Caco-2 (cell line): ENCODE measurements around the gene SPATS2L. TPM values are rescaled to one million over a fixed set of nuclear protein-coding genes. Genes with fewer than 3 reads are reported as not detected.

Source experiments
- BruUV-seq: library from RNA; stranded (reverse); fragments of 400-500 nt; replicated peaks from 2 replicates; lab custom pipeline; 2021; lab: Mats Ljungman, UMichigan
- CTCF ChIA-PET: fragments of 300-600 bp; sonication (Branson Sonifier 250); formaldehyde crosslinking; loops from one replicate; lab custom pipeline; 2022; ENCODE audit warnings: antibody characterized with exemption; lab: Charles Lee
- POLR2A ChIA-PET: fragments of 300-600 bp; sonication (Branson Sonifier 250); formaldehyde crosslinking; loops from one replicate; lab custom pipeline; 2022; ENCODE audit warnings: antibody characterized with exemption; lab: Charles Lee
- DNase-seq, 2 experiments: peaks; one replicate each; pipeline versions ENCODE4 v3.0.0 to v3.0.0-alpha.2; 2020 to 2022
- H3K27me3 ChIP-seq: replicated peaks from 2 replicates; pipeline ENCODE4 v1.6.0; 2011; ENCODE audit warnings: low read length; ENCODE audit not compliant: control insufficient read depth, insufficient read depth
- H3K36me3 ChIP-seq: 2 replicates; pipeline ENCODE4 v1.5.1; 2011; ENCODE audit warnings: low read length; ENCODE audit not compliant: control insufficient read depth, insufficient read depth
- H3K4me1 ChIP-seq: fragments of 250-450 bp; sonication (Bioruptor Pico); 2 replicates; pipeline ENCODE4 v1.5.1; 2020; ENCODE audit warnings: mild to moderate bottlenecking
- H3K4me3 ChIP-seq: 2 replicates; pipeline ENCODE4 v1.5.1; 2011; ENCODE audit warnings: low read depth, mild to moderate bottlenecking, control low read depth, low read length
- H3K9me3 ChIP-seq: fragments of 250-450 bp; sonication (Bioruptor Pico); 2 replicates; pipeline ENCODE4 v1.5.1; 2020; ENCODE audit warnings: mild to moderate bottlenecking, moderate library complexity
- H3K27ac Mint-ChIP-seq: one replicate; pipeline ENCODE4 v1.8.0; 2022; ENCODE audit warnings: mixed read lengths; ENCODE audit not compliant: unreplicated experiment
- H3K27me3 Mint-ChIP-seq: one replicate; pipeline ENCODE4 v1.8.0; 2022; ENCODE audit warnings: mixed read lengths; ENCODE audit not compliant: insufficient read depth, unreplicated experiment
- H3K36me3 Mint-ChIP-seq: one replicate; pipeline ENCODE4 v1.8.0; 2022; ENCODE audit warnings: mild to moderate bottlenecking, mixed read lengths; ENCODE audit not compliant: insufficient read depth, unreplicated experiment
- H3K4me1 Mint-ChIP-seq: one replicate; pipeline ENCODE4 v1.8.0; 2022; ENCODE audit warnings: low read depth, mixed read lengths; ENCODE audit not compliant: unreplicated experiment
- H3K4me3 Mint-ChIP-seq: one replicate; pipeline ENCODE4 v1.8.0; 2022; ENCODE audit warnings: mild to moderate bottlenecking, moderate library complexity, mixed read lengths; ENCODE audit not compliant: unreplicated experiment
- H3K9me3 Mint-ChIP-seq: one replicate; pipeline ENCODE4 v1.8.0; 2022; ENCODE audit warnings: mixed read lengths; ENCODE audit not compliant: unreplicated experiment
- CTCF ChIP-seq, 2 experiments: fragments of 200-600 bp in 1 of 2; IDR thresholded peaks; 1 replicate in 1 of 2; 2 replicates in 1 of 2; pipeline versions ENCODE4 v1.5.1 to v1.8.0; 2011 to 2022; ENCODE audit warnings: antibody characterized with exemption in 1 of 2, control low read depth in 1 of 2, inconsistent platforms in 1 of 2, low read depth in 1 of 2, low read length in 1 of 2, mild to moderate bottlenecking in 1 of 2, moderate library complexity in 1 of 2; ENCODE audit not compliant: insufficient read depth in 1 of 2, severe bottlenecking in 1 of 2, unreplicated experiment in 1 of 2
- intact Hi-C: fragments of 100-400 bp; cut with micrococcal nuclease; formaldehyde crosslinking; loops from one replicate; pipeline ENCODE4 v1.10.0; 2022; ENCODE audit not compliant: unreplicated experiment
- total RNA-seq: library from RNA; stranded (reverse); gene quantifications from 2 replicates; pipeline ENCODE4 v1.2.3, GENCODE V29; 2022

Gene SPATS2L
- total RNA-seq, 1 experiment from 2014 or later = 196 TPM

- Mint-ChIP-seq H3K27me3 (no peaks in the 10 kb centered on the region), H3K4me3 (peak overlapping the region; percentile 31), H3K36me3 (peaks cover 83% of the 10 kb centered on the region), H3K4me1 (peaks cover 31% of the 10 kb centered on the region), H3K27ac (peak overlapping the region; percentile 11), H3K9me3 (no peaks in the 10 kb centered on the region)
- Histone ChIP-seq H3K4me1 (peaks cover 32% of the 10 kb centered on the region), H3K4me3 (no peak overlapping the region), H3K36me3 (no peaks in the 10 kb centered on the region; the same call in none of the 2 replicates), H3K9me3 (no peaks in the 10 kb centered on the region), H3K27me3 (no peaks in the 10 kb centered on the region)
- DNase-seq = peak; percentile 60
- no TSS peak for BruUV-seq
- intact Hi-C loops = loop anchor here (2.0 to 5.0 kb wide), 5 partner anchors 98 to 499 kb away; no protein-coding TSS in a partner anchor
- no peak for TF ChIP-seq CTCF (IDR thresholded peaks at IDR 0.05; ENCODE audit: insufficient read depth in 1 of 2, low read depth in 1 of 2, low read length in 1 of 2, severe bottlenecking in 1 of 2, unreplicated experiment in 1 of 2)
- CTCF ChIA-PET = interaction anchor here (0.7 kb wide), 1 partner anchor 550 kb away, joined by 3 read pairs; no protein-coding TSS in a partner anchor
- POLR2A ChIA-PET = no interaction called here
These were observed 173.3 kb downstream of the SPATS2L start for GRCh38 chr2:200479692-200480265.

- no peak overlapping the region for H3K27ac Mint-ChIP-seq
- BruUV-seq = no TSS peak
These were observed 175.7 kb downstream of the SPATS2L start for GRCh38 chr2:200482194-200482593.

More at GRCh38 chr2:200482194-200482593, 175.7 kb downstream of the SPATS2L start:
- Mint-ChIP-seq H3K36me3 (peaks cover 69% of the 10 kb centered on the region), H3K27me3 (no peaks in the 10 kb centered on the region), H3K4me1 (peaks cover 31% of the 10 kb centered on the region), H3K9me3 (no peaks in the 10 kb centered on the region), H3K4me3 (no peak overlapping the region)
- Histone ChIP-seq H3K9me3 (no peaks in the 10 kb centered on the region), H3K36me3 (no peaks in the 10 kb centered on the region; the same call in none of the 2 replicates), H3K27me3 (no peaks in the 10 kb centered on the region), H3K4me3 (no peak overlapping the region), H3K4me1 (peaks cover 32% of the 10 kb centered on the region)
- POLR2A ChIA-PET = no interaction called here
- DNase-seq = no peak
- CTCF ChIA-PET = interaction anchor here (0.9 to 2.5 kb wide), 2 partner anchors 28 to 254 kb away, joined by 4 to 21 read pairs; partner anchors contain the start of gene KCTD18
- intact Hi-C loops = loop anchor here (2.0 to 5.0 kb wide), 5 partner anchors 25 to 260 kb away; no protein-coding TSS in a partner anchor
- TF ChIP-seq CTCF (IDR thresholded peaks at IDR 0.05; ENCODE audit: insufficient read depth in 1 of 2, low read depth in 1 of 2, low read length in 1 of 2, severe bottlenecking in 1 of 2, unreplicated experiment in 1 of 2) = no peak
